Prostate gland (tissue), 2 donors: ENCODE measurements around the gene HLA-DRA. TPM values are rescaled to one million over a fixed set of nuclear protein-coding genes. Genes with fewer than 3 reads are reported as not detected.

Experiments
- DNase-seq: peaks from one replicate; pipeline ENCODE4 v3.0.0-alpha.2; 2019; ENCODE audit warnings: low spot score
- H3K27ac ChIP-seq, 2 donors: fragments of 200-600 bp; sonication (generic); 2 replicates each; pipeline ENCODE4 v1.5.1; 2017 to 2019
- H3K27me3 ChIP-seq: fragments of 200-600 bp; sonication (generic); replicated peaks from 2 replicates; pipeline ENCODE4 v1.5.1; 2019; ENCODE audit not compliant: insufficient read depth
- H3K36me3 ChIP-seq, 2 donors: fragments of 200-600 bp; sonication (generic); 1 replicate in 1 of 2; 2 replicates in 1 of 2; pipeline versions ENCODE4 v1.5.1 to v1.8.1; 2017 to 2019
- H3K4me1 ChIP-seq: fragments of 200-600 bp; sonication (generic); replicated peaks from 2 replicates; pipeline ENCODE4 v1.5.1; 2019
- H3K4me3 ChIP-seq, 2 donors: fragments of 200-600 bp; sonication (generic); 2 replicates each; pipeline ENCODE4 v1.5.1; 2017 to 2019
- H3K9me3 ChIP-seq: fragments of 200-600 bp; sonication (generic); 2 replicates; pipeline ENCODE4 v1.5.1; 2017
- CTCF ChIP-seq, 4 experiments: fragments of 200-600 bp in 2 of 4; fragments of 450-650 bp in 2 of 4; sonication (generic) in 2 of 4; IDR thresholded peaks; 1 replicate in 3 of 4; 2 replicates in 1 of 4; pipeline ENCODE4 v1.5.1; 2016 to 2019; ENCODE audit warnings: antibody characterized with exemption in 4 of 4, mild to moderate bottlenecking in 2 of 4, moderate library complexity in 2 of 4
- POLR2A ChIP-seq: fragments of 450-650 bp; IDR thresholded peaks from one replicate; pipeline ENCODE4 v1.6.1; 2016; ENCODE audit warnings: antibody characterized with exemption, mild to moderate bottlenecking
- POLR2AphosphoS5 ChIP-seq: sonication (generic); formaldehyde crosslinking; IDR thresholded peaks from one replicate; pipeline ENCODE4 v1.6.1; 2017; ENCODE audit warnings: antibody characterized with exemption
- WGBS: methylation state at CpG from one replicate; pipeline ENCODE4 v1.1.5; 2018; 5-methylcytosine and 5-hydroxymethylcytosine counted together
- intact Hi-C: fragments of 100-400 bp; cut with DNase I; formaldehyde crosslinking; loops from one replicate; pipeline ENCODE4 v1.14.2; 2022
- total RNA-seq, 2 donors: library from RNA; depleted of rRNA; stranded (reverse); fragments of >200 nt; gene quantifications; one replicate each; pipeline ENCODE4 v1.1.0, GENCODE V29; 2016

Gene HLA-DRA
- total RNA-seq, 2 donors from 2014 or later, result 116 to 145 TPM

DNA sequence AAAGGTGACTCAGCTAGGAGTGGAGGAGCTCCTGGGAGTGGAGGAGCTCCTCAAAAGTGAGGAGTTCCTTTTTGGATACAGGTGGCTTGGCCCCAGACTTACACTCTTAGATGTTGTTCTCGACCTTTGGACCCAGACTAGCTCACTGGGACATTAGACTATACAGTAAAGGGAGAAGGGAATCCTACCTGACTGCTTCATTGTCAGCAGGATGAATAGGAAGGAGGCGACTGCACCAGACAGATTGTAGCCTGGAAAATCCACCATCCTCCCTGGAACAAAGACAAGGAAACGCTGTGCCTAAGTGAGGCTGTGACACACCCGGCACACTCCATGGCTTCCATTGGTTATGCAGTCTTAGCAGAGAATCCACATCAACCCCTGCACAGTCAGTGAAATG is 32.8 kb upstream of the HLA-DRA start, which contains the start of gene BTNL2:
Gene BTNL2, minus strand, starts transcription at position 325 of the 400 bp plus-strand sequence. Its CDS starts 58 bp downstream, at position 267.
- DNase-seq, result no peak
- Histone ChIP-seq H3K36me3 (no peaks in the 10 kb centered on the region), H3K4me3 (no peak within 1 kb of the TSS), H3K27ac (no peak within 1 kb of the TSS), H3K9me3 (no peaks in the 10 kb centered on the region), H3K27me3 (no peaks in the 10 kb centered on the region), H3K4me1 (no peaks in the 10 kb centered on the region)
- intact Hi-C loops, result no loop called here
- TF ChIP-seq POLR2A, result no peak
- TF ChIP-seq POLR2AphosphoS5, result no peak
- no peak for TF ChIP-seq CTCF (IDR thresholded peaks at IDR 0.05)
- WGBS, result 64% methylated on average over 4 of the region's 4 CpGs

DNA sequence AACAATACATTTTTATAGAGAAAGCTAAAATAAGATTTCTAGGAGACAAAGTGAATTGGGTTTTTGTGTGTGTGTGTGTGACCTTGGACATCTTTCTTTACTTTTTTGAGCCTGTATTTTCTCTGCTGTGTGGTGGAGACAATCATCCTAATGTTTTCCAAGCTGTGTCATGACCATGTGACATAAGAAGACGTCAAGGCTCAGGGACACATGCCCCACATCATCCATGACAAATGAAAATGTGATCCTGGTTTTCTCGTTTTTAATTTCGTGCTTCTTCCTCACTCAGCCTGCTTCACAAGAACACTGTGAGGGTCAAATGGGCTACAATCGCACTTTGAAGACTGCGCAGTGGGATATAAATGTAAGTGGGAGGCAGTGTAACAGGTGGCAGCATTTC is 28.8 kb upstream of the HLA-DRA start:
- Histone ChIP-seq H3K27ac (no peak overlapping the region), H3K36me3 (no peaks in the 10 kb centered on the region), H3K4me1 (no peaks in the 10 kb centered on the region), H3K9me3 (no peaks in the 10 kb centered on the region), H3K27me3 (no peaks in the 10 kb centered on the region), H3K4me3 (no peak overlapping the region)
- 53% methylated on average over 5 of the region's 5 CpGs for WGBS
- DNase-seq, result no peak
- TF ChIP-seq CTCF (IDR thresholded peaks at IDR 0.05), result no peak
- TF ChIP-seq POLR2A, result no peak
- TF ChIP-seq POLR2AphosphoS5, result no peak
- intact Hi-C loops, result loop anchor here (5.0 to 10.0 kb wide), 4 partner anchors 164 to 454 kb away; no protein-coding TSS in a partner anchor

DNA sequence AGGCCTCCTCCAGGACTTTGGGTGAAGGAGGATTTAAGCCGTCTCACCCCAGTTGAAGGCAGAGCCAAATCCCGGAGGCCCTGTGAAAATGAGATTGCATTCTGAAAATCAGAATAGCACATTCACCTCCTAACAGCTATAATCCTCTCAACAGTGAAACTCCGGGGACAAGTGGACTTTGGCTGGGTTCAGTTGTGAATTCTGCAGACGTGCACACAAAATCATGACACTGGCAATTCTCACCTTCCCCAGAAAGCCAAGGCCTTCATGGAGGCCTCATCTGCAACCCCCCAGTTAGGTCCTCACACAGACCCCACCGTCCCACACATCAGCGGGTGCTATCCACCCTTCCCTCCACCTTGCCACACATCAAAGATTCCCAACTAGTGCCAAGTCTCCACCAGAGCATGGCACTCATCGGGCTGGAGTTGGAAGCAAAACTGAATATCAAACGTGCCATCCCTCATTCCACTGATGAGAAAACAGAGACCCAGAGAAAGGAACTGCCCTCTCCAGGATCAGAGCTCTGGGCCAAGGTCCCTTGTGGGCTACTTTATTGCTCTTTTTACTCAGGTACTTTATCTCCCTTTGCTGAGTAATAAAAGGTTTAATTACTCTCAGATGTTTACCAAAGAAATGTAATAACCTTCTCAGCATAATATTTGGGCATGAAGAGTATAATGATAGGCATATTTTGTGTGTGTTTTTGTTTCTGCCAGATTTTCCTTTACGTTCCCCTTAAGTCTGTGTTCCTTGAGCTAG is 27.9 kb upstream of the HLA-DRA start:
- Histone ChIP-seq H3K4me3 (no peak overlapping the region), H3K9me3 (no peaks in the 10 kb centered on the region), H3K4me1 (no peaks in the 10 kb centered on the region), H3K27me3 (no peaks in the 10 kb centered on the region), H3K36me3 (no peaks in the 10 kb centered on the region), H3K27ac (no peak overlapping the region)
- 64% methylated on average over 9 of the region's 9 CpGs for WGBS
- no peak for DNase-seq
- TF ChIP-seq CTCF (IDR thresholded peaks at IDR 0.05), result no peak
- no peak for TF ChIP-seq POLR2A
- no peak for TF ChIP-seq POLR2AphosphoS5
- intact Hi-C loops, result loop anchor here (5.0 to 10.0 kb wide), 4 partner anchors 164 to 453 kb away; no protein-coding TSS in a partner anchor

- WGBS, result 7% methylated on average over 11 of the region's 11 CpGs
Observed at GRCh38 chr6:32413427-32414047, 26.1 kb upstream of the HLA-DRA start.

More at GRCh38 chr6:32413427-32414047, 26.1 kb upstream of the HLA-DRA start:
- peak; percentile 75 for DNase-seq
- peak; percentile 78 to 92 (median 88) for TF ChIP-seq CTCF (IDR thresholded peaks at IDR 0.05)
- TF ChIP-seq POLR2AphosphoS5, result no peak
- Histone ChIP-seq H3K9me3 (no peaks in the 10 kb centered on the region), H3K4me1 (no peaks in the 10 kb centered on the region), H3K36me3 (no peaks in the 10 kb centered on the region), H3K27ac (no peak overlapping the region), H3K4me3 (no peak overlapping the region), H3K27me3 (no peaks in the 10 kb centered on the region)
- intact Hi-C loops, result loop anchor here (5.0 to 10.0 kb wide), 4 partner anchors 166 to 451 kb away; no protein-coding TSS in a partner anchor
